Muscle of back (tissue), 11 donors: ENCODE results near the gene REM2. TPM values are rescaled to one million over a fixed set of nuclear protein-coding genes. Genes with fewer than 3 reads are reported as not detected.

Experiments used
- DNase-seq, 3 donors: peaks; one replicate each; pipeline versions ENCODE4 v3.0.0 to v3.0.0-alpha.2; 2013
- polyA plus RNA-seq, 10 donors: library from polyadenylated mRNA; unstranded; fragments of 120-200 nt; gene quantifications; one replicate each; pipeline ENCODE4 v1.2.1, GENCODE V29; 2013; ENCODE audit not compliant: insufficient read length in 10 of 10

Gene REM2
- polyA plus RNA-seq, 10 donors = 0.09 to 0.16 (median 0.13) TPM; not detected in 2

DNA sequence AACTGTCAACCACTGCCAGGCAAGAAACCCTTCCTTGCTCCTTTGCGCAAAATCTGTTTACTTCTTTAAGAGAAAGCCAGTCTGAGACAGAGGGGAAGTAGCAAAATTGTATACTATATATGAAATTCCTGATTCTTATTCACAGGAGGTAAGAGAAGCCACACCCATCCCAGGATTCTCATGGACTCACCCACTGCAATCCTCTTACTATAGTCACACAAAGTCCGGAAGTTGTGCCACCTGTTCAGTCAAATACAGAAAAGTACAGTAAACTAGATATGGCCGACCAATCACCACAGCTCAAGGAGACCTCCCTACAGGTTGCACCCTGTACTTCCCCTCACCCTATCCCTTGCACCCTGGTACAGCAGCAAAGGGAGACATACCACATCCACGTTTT lies 43.3 kb downstream of the REM2 start:
- no peak for DNase-seq

DNA sequence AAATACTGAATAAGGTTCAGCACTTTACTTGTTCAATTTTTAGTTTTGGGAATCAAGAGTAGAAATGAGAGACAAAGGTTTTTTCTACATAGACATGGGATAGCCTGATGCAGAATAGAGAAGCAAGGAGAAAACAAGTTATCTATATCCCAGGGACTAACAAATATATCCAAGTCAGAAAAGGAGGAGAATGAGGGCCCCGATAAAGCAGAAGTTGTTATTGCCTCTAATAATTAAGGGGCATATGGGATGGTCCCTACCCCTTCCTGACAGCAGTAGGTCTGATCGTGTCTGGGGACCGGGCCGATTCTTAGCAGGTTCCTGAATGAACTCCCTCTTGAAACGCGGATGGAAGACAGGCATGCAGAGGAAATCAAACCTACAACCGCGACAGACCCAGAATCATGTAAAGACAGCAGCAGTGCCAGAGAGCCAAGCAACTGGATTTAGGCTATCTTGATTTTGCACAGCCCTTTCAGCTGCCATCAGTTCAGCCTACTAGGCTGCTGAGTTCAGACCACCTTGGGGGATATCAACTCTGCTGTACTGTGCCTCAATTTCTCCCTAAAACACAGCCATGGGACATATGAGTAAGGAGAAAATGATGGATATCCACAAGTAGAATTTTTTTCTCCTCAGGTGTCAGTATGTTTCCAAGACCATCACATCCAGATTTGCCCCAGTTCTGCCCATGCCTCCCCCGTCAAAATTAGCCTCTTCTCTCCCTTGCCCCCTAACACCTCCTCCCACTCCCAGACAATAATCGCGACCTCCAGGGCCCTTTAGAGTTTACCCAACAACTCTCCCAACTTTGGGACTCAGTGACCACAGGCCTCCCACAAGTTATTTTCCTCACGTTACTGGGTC lies 45.4 kb downstream of the REM2 start:
- DNase-seq = peak in 1 of 3 donors; percentile 30

DNA sequence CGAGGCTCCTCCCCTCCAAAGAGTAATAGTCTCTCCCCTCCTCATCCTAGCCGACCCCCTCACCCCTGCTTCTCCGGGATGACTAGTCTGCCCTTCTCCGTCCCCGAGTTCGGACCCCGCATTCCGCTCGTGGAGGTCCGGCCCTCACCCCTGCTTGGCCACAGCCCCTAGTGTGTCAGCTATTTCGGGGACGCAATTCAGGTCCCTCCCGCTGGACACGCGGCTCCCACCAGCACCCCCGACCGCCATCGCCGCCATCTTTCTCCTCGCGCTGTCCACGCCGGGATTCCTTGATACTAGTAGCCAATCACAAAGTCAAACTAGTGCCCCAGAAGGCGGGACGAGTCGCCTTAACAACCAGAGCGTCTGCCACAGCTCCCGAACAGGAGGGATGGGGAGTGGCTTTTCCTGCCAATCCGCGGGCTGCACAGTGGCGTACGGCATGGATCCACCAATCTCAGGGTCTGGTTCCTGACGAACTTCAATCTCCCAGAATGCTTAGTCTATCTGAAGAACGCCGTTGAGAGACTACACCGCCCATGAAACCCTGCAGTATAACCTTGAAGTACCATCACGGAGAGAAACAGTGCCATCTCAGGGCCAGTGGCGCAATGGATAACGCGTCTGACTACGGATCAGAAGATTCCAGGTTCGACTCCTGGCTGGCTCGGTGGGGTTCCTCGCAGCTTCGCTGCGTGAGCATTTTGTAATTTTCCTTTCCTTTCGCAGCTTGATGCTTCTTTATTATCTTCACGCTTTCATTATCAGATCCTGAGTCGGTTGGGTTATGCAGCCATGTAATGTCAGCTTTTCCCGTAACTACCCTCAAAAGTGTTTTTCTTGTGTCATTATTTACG lies 46.3 kb downstream of the REM2 start, which contains the start of gene PRMT5:
PRMT5 (minus strand) TSS at position 273 of the 857 bp plus-strand sequence; CDS start at position 258, 15 bp downstream.
- peak; percentile 99 to 100 (median 100) for DNase-seq

DNA sequence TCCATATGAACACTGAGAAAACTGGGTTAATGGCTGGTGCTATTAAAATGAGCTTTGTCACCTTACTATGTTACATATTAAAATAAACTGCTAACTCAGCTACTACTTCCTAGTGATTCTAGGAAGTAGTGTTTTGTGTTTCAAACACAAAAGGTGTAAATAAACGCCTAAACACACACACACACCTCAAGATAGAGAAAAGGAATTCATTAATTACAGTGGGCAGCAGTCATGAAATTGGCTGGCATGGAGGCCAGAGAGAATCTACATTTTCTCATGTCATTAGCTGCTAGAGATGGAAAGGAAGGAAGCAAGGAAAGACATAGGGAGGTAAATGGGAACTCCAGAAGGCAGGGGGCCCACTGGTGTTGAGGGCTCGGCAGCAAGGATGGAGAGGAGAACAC lies 46.9 kb downstream of the REM2 start:
- DNase-seq = no peak

GRCh38 chr14:22932146-22932545 lies 49.1 kb downstream of the REM2 start:
- DNase-seq = no peak

DNA sequence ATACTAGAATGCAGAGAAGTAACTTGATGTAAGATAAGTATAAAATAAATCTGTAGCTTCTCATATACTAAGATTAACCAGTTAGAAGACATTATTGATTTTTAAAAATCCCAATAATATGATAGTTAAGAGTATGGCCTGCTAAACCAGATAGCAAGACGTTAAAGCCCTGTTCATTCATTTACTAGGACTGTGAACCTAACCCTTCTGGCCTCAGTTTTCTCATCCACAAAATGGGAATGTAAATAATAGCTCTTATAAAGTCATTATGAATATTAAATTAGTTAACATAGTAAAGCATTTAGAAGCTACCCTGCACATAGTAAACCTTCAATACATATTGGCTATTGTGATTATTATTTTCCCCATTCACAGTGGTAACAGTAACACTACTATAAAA lies 52.1 kb downstream of the REM2 start:
- no peak for DNase-seq

Other genes starting within 250 kb of the REM2 start
- gene OR6J1, start 238.9 kb upstream of the REM2 start, polyA plus RNA-seq = under 1 TPM; 0.07 to 0.22 (median 0.10) TPM
- gene OXA1L, start 116.5 kb upstream of the REM2 start, polyA plus RNA-seq = 100 to 1,000 TPM; 164 to 260 (median 214) TPM
- gene SLC7A7, start 67.8 kb upstream of the REM2 start, polyA plus RNA-seq = 10 to 100 TPM; 19.5 to 31.4 (median 25.9) TPM
- 10 to 100 TPM; 52.4 to 74.3 (median 64.1) TPM for gene MRPL52, start 53.3 kb upstream of the REM2 start, polyA plus RNA-seq
- 100 to 1,000 TPM; 138 to 238 (median 186) TPM for gene MMP14, start 46.6 kb upstream of the REM2 start, polyA plus RNA-seq
- 10 to 100 TPM; 31.1 to 47.0 (median 41.9) TPM for gene LRP10, start 11.5 kb upstream of the REM2 start, polyA plus RNA-seq
- gene RBM23, start 35.9 kb downstream of the REM2 start, polyA plus RNA-seq = 10 to 100 TPM; 49.2 to 64.7 (median 54.2) TPM
- 10 to 100 TPM; 50.8 to 88.7 (median 68.7) TPM for gene PRMT5, start 46.2 kb downstream of the REM2 start, polyA plus RNA-seq
- gene HAUS4, start 73.9 kb downstream of the REM2 start, polyA plus RNA-seq = 10 to 100 TPM; 28.3 to 43.9 (median 36.7) TPM
- gene AJUBA, start 99.3 kb downstream of the REM2 start, polyA plus RNA-seq = 10 to 100 TPM; 27.1 to 54.6 (median 41.4) TPM
- 10 to 100 TPM in 6 of 10 donors, 1 to 10 TPM in 4; 8.4 to 13.8 (median 10.5) TPM for gene C14orf93, start 126.9 kb downstream of the REM2 start, polyA plus RNA-seq
- 100 to 1,000 TPM; 181 to 282 (median 212) TPM for gene PSMB5, start 151.7 kb downstream of the REM2 start, polyA plus RNA-seq
- not detected for gene PSMB11, start 159.0 kb downstream of the REM2 start, polyA plus RNA-seq
- gene CDH24, start 174.3 kb downstream of the REM2 start, polyA plus RNA-seq = 1 to 10 TPM; 2.8 to 5.5 (median 3.8) TPM
- gene ACIN1, start 211.9 kb downstream of the REM2 start, polyA plus RNA-seq = 100 to 1,000 TPM; 103 to 183 (median 143) TPM
- gene C14orf119, start 212.3 kb downstream of the REM2 start, polyA plus RNA-seq = 10 to 100 TPM; 43.6 to 66.0 (median 52.5) TPM
- not detected for gene CIROP, start 221.8 kb downstream of the REM2 start, polyA plus RNA-seq
- gene CEBPE, start 236.0 kb downstream of the REM2 start, polyA plus RNA-seq = under 1 TPM in 6 of 10 donors, not detected in 4; 0.13 to 0.25 (median 0.18) TPM